GM19467 (cell line): ENCODE measurements around the gene PRKG1.
"Not testable (repeated sequence)": the region's sequence is repeated elsewhere in the genome, so short reads cannot be mapped to it uniquely, and the experiment has no call there.

ENCODE experiments used
- ATAC-seq: cut with Tn5 transposase; IDR thresholded peaks from one replicate; pipeline ENCODE4 v1.9.1; 2021; ENCODE audit warnings: mild to moderate bottlenecking, moderate library complexity; ENCODE audit not compliant: unreplicated experiment

The PRKG1 gene

GRCh38 chr10:52011118-52011517 is 936.8 kb downstream of the PRKG1 start:
- no peak for ATAC-seq

DNA sequence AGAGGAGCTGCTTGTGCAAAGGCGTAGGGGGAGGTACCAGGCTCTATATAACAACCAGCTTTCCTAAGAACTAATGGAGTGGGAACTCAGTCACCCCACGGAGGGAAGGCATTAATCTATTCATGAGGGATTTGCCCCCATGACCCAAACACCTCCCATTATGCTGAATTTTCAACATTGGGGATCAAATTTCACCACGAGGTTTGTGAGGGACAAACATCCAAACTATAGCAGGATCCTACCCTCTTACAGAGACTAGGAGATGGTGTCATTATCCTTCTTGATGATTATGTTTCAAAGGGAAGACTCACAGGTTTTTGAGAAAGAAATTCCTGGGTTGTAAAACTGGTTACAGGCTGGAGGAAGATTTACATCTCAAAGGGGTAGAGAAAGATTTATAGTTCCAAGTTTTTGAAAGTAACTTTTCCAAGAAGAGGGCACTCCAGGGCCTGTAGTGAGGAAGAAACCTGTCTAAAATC is 944.8 kb downstream of the PRKG1 start:
- no peak for ATAC-seq

GRCh38 chr10:52019656-52020055 is 945.4 kb downstream of the PRKG1 start:
- no peak for ATAC-seq

DNA sequence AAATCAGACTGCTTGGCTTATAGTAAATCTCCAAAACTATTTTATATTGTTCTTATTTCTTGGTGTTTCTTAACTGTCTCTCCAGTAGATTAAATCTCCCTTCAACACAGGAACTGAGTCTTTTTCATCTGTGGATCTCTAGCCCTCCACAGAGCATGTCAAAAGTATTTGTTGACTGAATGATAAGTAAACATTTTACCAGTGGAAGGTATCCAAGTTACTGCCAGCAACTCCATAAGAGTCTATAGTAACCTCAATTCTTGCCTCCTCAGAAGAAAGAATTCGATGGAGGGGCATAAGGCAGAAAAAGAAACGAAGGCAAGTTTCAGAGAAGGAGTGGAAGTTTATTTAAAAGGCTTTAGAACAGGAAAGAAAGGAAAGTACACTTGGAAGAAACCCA is 945.9 kb downstream of the PRKG1 start:
- ATAC-seq: no peak

DNA sequence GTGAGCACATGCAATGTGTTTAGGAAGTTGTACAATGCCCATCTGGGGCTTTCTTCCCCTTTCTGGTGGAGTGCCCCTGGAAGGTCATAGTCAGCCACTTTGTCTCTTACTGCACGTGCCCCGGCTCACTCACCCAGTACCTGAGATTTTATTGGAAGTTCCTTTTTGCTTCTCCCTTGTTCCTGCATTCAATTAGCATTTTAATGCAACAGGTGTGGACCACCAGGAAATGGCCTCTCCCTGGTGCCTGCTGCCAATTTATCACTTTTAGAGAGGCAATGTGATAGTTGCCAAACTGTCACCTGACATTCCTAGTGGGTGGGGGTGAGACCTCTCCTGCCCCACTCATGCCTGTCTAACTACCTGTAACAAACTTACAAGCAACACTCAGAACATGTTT is 946.4 kb downstream of the PRKG1 start:
- no peak for ATAC-seq

DNA sequence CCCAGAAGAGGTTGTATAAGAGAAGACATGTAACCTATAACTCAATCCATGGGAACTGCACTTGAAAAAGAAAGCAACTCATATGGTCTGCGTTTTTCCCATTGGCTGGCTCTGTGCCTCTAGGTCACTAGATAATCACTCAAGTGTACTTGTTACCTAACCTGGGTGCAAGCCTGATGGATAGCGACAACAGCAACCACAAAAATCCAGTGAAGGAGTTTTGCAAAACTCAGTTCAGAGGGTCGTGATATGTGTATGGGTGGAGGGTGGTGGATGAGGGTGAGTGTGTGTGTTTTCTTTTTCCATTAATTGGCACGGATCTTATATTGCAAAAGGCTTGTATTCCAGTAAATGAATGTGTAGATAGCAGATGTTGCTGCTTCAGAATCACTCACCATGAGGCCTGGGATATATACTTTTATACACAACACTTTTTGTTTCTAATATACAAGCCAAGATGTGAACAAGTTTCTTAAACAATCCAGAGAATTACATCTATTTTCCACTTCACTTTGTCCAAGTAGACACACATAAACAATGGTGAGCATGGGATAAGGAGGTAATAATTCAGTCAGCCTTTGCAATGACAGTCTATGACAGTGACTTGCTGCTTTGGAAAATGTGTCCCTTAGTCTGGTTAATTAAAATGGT is 952.9 kb downstream of the PRKG1 start:
- ATAC-seq: no peak

- ATAC-seq: no peak
Measured at GRCh38 chr10:52028523-52028858, 954.2 kb downstream of the PRKG1 start.

GRCh38 chr10:52029628-52030027 is 955.3 kb downstream of the PRKG1 start:
- no peak for ATAC-seq

DNA sequence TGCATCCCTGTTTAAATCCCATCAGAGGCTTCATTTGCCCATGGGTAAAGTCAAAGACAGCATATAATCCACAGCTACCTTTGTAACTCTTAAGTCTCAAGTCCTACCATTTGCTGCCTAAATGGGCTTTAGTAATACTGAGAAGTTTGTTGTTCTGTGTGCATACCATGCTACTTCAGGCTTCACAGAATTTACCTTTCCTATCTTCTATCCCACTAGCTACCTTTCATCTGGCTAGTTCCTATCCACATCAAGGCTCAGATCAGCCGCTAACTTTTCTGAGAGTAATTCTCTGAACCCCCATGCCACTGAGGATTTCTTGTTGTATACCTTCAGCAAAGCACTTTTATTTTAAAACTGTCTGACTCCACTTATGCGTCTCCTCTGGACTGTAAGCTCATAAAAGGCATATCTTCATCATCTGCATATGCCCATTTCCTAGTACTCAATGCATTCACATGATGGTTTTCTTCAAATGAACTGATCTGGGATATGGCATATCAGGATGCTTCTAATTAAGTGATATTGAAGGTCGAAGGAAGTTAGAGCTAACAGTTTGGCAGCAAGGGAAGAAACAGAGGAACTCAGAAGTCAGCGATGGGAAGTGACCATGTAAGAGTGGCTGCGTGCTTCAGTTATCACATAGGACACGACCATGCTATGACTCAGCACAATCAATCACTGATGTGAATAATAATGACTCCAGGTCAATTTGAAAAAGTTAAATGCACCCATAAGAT is 955.9 kb downstream of the PRKG1 start:
- no peak for ATAC-seq

GRCh38 chr10:52030975-52031374 is 956.7 kb downstream of the PRKG1 start:
- ATAC-seq: no peak

DNA sequence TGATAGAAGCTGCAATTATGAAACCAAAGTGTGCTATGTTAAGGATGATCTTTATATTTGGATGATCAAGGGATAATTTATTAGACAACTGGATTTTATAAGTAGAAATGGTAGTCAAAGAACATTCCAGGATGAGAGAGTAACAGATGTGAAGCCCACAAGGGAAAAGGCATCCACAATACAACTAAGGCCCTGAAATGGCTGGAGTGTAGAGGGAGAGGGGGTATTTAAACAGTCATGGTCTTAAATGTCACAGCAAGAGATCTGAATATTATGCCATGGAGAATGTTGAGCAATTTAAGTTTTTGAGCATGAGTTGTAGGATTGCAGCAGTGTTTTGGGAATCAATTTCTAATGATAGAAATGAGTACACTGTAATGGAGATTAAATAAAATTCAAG is 957.5 kb downstream of the PRKG1 start:
- no peak for ATAC-seq

- no peak for ATAC-seq
Measured at GRCh38 chr10:52032681-52033629, 958.7 kb downstream of the PRKG1 start.

GRCh38 chr10:52039002-52039793 is 964.9 kb downstream of the PRKG1 start:
- not testable (repeated sequence) for ATAC-seq

DNA sequence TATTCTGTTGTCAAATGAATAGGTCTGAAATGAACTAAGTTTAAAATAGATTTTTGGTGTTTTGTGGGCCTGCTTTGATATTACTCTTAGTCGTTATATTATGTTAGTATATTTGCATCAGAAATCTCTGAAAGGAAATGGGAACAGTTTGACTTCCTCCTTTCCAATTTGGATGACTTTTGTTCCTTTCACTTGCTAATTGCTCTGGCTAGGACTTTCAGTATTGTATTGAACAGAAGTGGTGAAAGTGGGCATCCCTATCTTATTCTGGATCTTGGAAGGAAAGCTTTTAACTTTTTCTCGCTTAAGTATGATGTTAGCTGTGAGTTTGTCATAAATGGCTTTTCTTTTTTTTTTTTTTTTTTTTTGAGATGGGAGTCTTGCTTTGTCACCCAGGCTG is 966.2 kb downstream of the PRKG1 start:
- no peak for ATAC-seq

DNA sequence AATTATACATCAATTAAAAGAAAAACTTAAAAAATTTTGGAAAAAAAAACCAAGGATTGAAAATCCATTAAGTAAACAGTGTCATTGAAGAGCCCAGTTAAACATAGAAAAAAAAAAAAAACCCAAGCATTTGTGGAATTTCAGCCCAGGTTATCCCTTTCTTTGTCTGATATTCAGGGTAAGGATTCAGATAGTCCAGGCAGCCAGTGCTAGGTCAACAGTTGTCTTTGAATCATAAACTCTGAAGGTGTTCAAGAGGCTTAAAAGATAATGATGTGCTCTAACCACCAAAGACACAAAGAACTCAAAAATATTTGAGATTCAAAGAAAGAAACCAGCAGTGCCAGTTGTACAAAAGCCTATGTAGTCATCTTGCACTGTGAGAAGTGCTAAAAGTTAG is 969.5 kb downstream of the PRKG1 start:
- ATAC-seq: no peak

- no peak for ATAC-seq
Measured at GRCh38 chr10:52048051-52048450, 973.8 kb downstream of the PRKG1 start.

- no peak for ATAC-seq
Measured at GRCh38 chr10:52050429-52051047, 976.3 kb downstream of the PRKG1 start.

DNA sequence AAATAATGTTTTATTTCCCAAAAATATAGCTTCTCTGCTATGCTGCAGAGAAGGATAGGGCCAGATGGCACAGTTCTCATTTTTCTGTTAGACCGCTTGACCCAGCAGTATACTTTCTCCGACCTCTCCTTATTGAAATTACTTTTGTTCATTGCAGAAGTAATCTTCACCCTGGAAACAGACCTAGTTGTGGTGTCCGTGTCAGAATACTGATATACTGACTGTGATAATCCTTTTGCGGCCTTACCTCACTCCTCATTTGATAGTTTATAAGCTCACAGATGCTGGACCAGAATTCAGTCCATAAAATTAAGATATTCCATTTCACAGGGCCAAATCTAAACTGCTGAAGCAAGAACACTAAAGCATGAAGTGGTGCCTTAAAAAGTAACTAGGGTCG is 979.2 kb downstream of the PRKG1 start:
- no peak for ATAC-seq

- no peak for ATAC-seq
Measured at GRCh38 chr10:52056291-52056690, 982.0 kb downstream of the PRKG1 start.

GRCh38 chr10:52059089-52059488 is 984.8 kb downstream of the PRKG1 start:
- ATAC-seq: no peak
